ENCODE results near the gene IPO11.

GRCh38 chr5:62502456-62503101 is 90.0 kb downstream of the IPO11 start:
- TF ChIP-seq PATZ1 (CRISPR knock-in tag; IDR thresholded peaks at IDR 0.05; ENCODE audit: borderline replicate concordance) (no peak), ZFP3 (CRISPR knock-in tag; IDR thresholded peaks at IDR 0.05) (no peak), ZNF70 (CRISPR knock-in tag; IDR thresholded peaks at IDR 0.05) (no peak), ZC3H10 (CRISPR knock-in tag; IDR thresholded peaks at IDR 0.05) (no peak), ISL1 (CRISPR knock-in tag; IDR thresholded peaks at IDR 0.05) (no peak), CSDC2 (CRISPR knock-in tag; IDR thresholded peaks at IDR 0.05) (no peak), CREB5 (CRISPR knock-in tag; IDR thresholded peaks at IDR 0.05; ENCODE audit: low read depth) (no peak), ZNF8 (CRISPR knock-in tag; IDR thresholded peaks at IDR 0.05) (no peak), GLIS3 (CRISPR knock-in tag; IDR thresholded peaks at IDR 0.05) (no peak), ZFP30 (CRISPR knock-in tag; IDR thresholded peaks at IDR 0.05) (no peak), CSRNP3 (CRISPR knock-in tag; IDR thresholded peaks at IDR 0.05) (no peak), ARNTL (CRISPR knock-in tag; IDR thresholded peaks at IDR 0.05; ENCODE audit: borderline replicate concordance, low read depth) (no peak)
